Activated CD8-positive, alpha-beta memory T cell treated with anti-CD3 and anti-CD28 coated beads, Interleukin-2, amount 50 U/mL, for 24 hours (primary cell): ENCODE data around the gene CHST3.
"Not testable (repeated sequence)": the region's sequence is repeated elsewhere in the genome, so short reads cannot be mapped to it uniquely, and the experiment has no call there.

Experiments
- DNase-seq: peaks from one replicate; pipeline ENCODE4 v3.0.0-alpha.2; 2020; ENCODE audit errors: extremely low read depth

CHST3 gene

GRCh38 chr10:71973777-71974488, 9.7 kb downstream of the CHST3 start:
- no peak for DNase-seq

DNA sequence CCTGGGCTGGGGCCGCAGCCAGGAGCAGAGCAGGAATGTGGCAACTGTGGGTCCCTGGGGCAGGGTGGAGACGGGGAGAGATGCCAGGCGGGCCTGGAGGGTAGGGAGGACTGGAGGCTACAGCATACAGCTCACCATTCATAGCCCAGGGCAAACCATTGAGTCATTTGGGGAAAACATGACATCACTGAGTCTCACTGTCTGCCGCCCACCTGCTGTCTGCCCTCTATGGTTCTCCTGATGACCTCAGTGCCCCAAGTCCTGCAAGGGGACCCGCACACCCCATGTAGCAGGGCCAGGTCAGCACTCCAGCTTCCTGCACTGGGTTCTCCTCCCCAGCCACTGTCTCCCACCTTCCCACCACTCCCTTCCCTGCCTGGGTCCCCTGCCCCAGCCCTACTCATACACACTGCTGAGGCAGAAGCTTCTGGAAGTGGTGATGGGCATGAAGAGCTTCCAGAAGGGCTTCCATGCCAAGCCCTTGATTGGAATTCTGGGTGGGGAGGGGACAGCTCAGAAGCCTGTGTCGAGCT, 10.4 kb downstream of the CHST3 start:
- DNase-seq = no peak

- DNase-seq = no peak
These were observed 11.1 kb downstream of the CHST3 start for GRCh38 chr10:71975087-71975870.

DNA sequence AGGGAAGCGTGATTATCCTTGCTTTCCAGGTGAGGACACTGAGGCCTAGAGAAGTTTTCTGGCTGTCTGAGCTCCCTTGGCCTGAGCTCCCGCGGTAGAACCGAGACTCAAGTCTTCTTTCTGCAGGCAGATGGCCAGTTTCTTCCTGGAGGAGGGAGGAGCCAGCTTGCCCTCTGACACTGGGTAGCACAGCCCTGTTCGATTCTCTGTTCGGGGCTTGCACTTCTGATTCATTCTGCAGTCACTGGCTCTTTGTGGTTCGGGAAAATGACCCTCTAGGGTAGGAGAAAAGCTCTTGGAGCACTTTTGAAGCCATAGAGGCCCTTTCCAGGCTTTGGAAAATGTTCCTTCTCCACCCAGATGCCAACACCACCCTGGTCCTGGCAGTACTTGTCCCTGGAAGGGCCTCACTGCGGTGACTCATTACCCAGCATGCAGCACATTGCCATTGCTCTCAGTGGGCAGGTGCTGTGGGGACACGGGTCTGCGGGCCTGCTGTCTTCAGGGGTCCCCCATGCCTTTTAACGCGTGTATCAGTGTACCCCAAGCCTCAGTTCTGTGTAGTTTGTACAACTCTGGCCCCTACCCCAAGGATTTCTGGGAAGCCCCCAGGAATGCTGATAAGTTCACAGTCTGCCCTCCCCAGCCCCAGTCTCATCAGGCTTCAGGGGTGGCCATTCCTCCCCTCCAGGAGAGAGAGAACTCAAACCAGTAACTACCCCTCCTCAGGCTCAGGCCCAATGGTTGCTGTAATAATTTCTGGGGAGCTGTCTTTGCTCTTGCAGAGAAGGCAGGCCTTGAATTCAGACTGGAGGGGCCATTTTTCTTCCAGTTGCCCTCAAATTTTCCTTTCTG, 11.9 kb downstream of the CHST3 start:
- DNase-seq = no peak

GRCh38 chr10:71977614-71977903, 13.4 kb downstream of the CHST3 start:
- not testable (repeated sequence) for DNase-seq

DNA sequence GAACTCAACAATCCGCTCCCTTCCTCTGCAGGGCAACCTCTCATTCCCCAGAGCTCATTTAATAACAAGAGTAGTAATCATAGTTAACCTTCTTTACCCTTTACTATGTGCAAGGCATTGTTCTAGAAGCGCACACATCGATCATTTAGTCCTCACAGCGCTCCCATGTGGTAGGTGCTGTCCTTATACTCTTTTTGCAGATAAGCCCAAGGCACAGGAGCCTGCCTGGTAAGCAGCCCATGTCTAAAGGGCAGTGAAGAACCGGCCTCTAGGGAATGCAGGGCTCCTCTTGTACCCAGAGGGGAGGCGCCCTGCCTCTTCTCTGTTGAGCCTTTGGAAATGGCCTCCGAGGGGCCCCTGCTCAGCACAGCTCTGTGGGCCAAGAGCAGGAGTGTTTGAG, 14.3 kb downstream of the CHST3 start:
- no peak for DNase-seq

- no peak for DNase-seq
These were observed 14.9 kb downstream of the CHST3 start for GRCh38 chr10:71978988-71979691.

- no peak for DNase-seq
These were observed 15.5 kb downstream of the CHST3 start for GRCh38 chr10:71979692-71980062.

GRCh38 chr10:71980181-71981014, 16.2 kb downstream of the CHST3 start:
- no peak for DNase-seq

- DNase-seq = no peak
These were observed 17.1 kb downstream of the CHST3 start for GRCh38 chr10:71981015-71981875.

GRCh38 chr10:71981876-71982230, 17.7 kb downstream of the CHST3 start:
- no peak for DNase-seq

GRCh38 chr10:71982269-71983178, 18.3 kb downstream of the CHST3 start:
- no peak for DNase-seq

GRCh38 chr10:71984126-71984808, 20.1 kb downstream of the CHST3 start:
- no peak for DNase-seq

DNA sequence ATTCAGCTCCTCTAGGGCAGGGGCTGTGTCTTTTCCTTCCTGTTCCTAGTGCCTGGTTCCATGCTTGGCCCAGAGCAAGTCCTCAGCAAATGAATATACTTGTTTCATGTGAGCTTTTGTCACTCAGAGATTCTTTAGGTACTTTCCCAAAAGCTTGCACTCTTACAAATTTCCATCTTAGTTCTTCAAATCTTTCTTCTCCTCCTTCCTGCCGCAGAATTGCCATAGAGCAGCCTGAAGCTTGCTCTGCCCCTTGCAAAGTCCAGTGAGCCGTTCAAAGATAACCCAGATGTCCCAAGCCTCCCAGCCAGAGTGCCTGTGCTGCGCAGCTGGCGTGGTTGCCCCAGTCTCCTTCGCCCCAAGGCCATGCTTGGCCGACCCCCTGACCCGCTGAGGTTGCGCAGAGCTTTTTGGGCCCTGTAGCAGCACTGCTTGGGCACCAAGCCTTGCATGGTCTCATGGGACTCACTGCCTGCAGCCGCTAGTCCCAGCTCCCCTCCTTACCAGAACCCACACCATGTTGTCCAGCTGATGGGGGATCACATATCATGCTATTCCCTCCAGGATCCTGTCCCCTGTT, 20.7 kb downstream of the CHST3 start:
- DNase-seq = no peak

DNA sequence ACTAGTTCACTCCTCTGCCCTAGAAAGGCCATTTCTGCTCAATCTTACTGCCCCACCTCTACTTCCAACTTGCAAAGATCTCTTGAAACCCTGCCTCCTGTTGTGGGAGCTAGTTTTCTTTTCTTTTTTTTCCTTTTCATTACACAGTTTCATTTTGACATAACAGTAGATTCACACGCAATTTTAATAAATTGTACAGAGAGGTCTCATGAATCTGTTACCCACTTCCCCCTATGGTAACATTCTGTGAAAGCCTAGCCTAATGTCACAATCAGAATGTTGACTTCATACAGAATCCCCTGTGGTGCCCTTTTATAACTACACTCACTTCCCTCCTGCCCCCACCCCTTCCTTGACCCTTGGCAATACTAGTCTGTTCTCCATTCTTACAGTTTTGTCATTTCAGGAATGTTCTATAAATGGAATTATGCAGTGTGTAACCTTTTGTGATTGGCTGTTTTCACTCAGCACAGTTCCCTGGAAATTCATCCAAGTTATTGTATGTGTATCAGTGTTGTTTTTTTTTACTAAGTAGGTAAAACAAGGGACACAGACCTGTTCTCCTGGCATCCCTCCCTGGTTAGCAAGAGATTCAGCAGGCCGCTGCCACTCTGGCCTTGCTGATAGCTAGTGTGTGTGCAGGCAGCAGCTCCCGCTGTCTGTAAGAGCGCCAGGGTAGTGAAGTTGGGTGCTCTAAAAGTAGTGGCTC, 21.5 kb downstream of the CHST3 start:
- no peak for DNase-seq

GRCh38 chr10:71988895-71989294, 24.7 kb downstream of the CHST3 start:
- DNase-seq = not testable (repeated sequence)
